HG02763 (cell line): Measurements from ENCODE around the gene EBF3.

Experiments
- ATAC-seq: cut with Tn5 transposase; IDR thresholded peaks from one replicate; pipeline ENCODE4 v1.9.1; 2021; ENCODE audit warnings: mild to moderate bottlenecking, moderate library complexity; ENCODE audit not compliant: unreplicated experiment

EBF3 gene

GRCh38 chr10:129809841-129810240 lies 154.2 kb downstream of the EBF3 start:
- no peak for ATAC-seq

- ATAC-seq, result no peak
Observed at GRCh38 chr10:129809431-129809830, 154.6 kb downstream of the EBF3 start.

- no peak for ATAC-seq
Observed at GRCh38 chr10:129808092-129808983, 155.7 kb downstream of the EBF3 start.

- ATAC-seq, result no peak
Observed at GRCh38 chr10:129807211-129807610, 156.9 kb downstream of the EBF3 start.

- no peak for ATAC-seq
Observed at GRCh38 chr10:129800796-129801340, 163.2 kb downstream of the EBF3 start.

GRCh38 chr10:129799942-129800341 lies 164.1 kb downstream of the EBF3 start:
- ATAC-seq, result no peak

- no peak for ATAC-seq
Observed at GRCh38 chr10:129796710-129797420, 167.2 kb downstream of the EBF3 start.

GRCh38 chr10:129793996-129794395 lies 170.1 kb downstream of the EBF3 start:
- no peak for ATAC-seq

GRCh38 chr10:129793479-129793878 lies 170.6 kb downstream of the EBF3 start:
- no peak for ATAC-seq

GRCh38 chr10:129792864-129793263 lies 171.2 kb downstream of the EBF3 start:
- no peak for ATAC-seq

GRCh38 chr10:129792141-129792540 lies 171.9 kb downstream of the EBF3 start:
- ATAC-seq, result no peak

- no peak for ATAC-seq
Observed at GRCh38 chr10:129790715-129791446, 173.2 kb downstream of the EBF3 start.

- no peak for ATAC-seq
Observed at GRCh38 chr10:129788215-129788614, 175.9 kb downstream of the EBF3 start.

GRCh38 chr10:129787557-129787956 lies 176.5 kb downstream of the EBF3 start:
- no peak for ATAC-seq

GRCh38 chr10:129786216-129786615 lies 177.9 kb downstream of the EBF3 start:
- ATAC-seq, result no peak

GRCh38 chr10:129785536-129785981 lies 178.5 kb downstream of the EBF3 start:
- ATAC-seq, result no peak
